PC-3 (cell line): ENCODE measurements around the gene FASLG.

Experiments used
- EZH2 ChIP-seq: fragments of 300-600 bp; sonication (generic); IDR thresholded peaks from one replicate; pipeline ENCODE4 v1.6.1; 2017; ENCODE audit warnings: antibody characterized with exemption, mild to moderate bottlenecking, low read length; ENCODE audit not compliant: unreplicated experiment
- EZH2phosphoT487 ChIP-seq: fragments of 300-600 bp; sonication (generic); IDR thresholded peaks from 2 replicates; pipeline ENCODE4 v1.6.1; 2018; ENCODE audit warnings: mild to moderate bottlenecking, antibody characterized with exemption, low read length, borderline replicate concordance
- TF ChIP-seq, protein P1 (sequence below): fragments of 300-600 bp; sonication (generic); conservative IDR thresholded peaks from 2 replicates; pipeline ENCODE4 v1.5.1; 2017; ENCODE audit warnings: antibody characterized with exemption, low read depth, mild to moderate bottlenecking, low read length

GRCh38 chr1:172671591-172671990 lies 12.7 kb downstream of the FASLG start:
- TF ChIP-seq, protein P1, sequence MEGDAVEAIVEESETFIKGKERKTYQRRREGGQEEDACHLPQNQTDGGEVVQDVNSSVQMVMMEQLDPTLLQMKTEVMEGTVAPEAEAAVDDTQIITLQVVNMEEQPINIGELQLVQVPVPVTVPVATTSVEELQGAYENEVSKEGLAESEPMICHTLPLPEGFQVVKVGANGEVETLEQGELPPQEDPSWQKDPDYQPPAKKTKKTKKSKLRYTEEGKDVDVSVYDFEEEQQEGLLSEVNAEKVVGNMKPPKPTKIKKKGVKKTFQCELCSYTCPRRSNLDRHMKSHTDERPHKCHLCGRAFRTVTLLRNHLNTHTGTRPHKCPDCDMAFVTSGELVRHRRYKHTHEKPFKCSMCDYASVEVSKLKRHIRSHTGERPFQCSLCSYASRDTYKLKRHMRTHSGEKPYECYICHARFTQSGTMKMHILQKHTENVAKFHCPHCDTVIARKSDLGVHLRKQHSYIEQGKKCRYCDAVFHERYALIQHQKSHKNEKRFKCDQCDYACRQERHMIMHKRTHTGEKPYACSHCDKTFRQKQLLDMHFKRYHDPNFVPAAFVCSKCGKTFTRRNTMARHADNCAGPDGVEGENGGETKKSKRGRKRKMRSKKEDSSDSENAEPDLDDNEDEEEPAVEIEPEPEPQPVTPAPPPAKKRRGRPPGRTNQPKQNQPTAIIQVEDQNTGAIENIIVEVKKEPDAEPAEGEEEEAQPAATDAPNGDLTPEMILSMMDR, result no peak
- TF ChIP-seq EZH2phosphoT487 (no peak), EZH2 (no peak)
